Ovary (tissue), 9 donors: Measurements from ENCODE around the gene C4orf54. TPM values are rescaled to one million over a fixed set of nuclear protein-coding genes. Genes with fewer than 3 reads are reported as not detected.

ENCODE experiments used
- DNase-seq, 5 donors: peaks; one replicate each; pipeline ENCODE4 v3.0.0-alpha.2; 2019 to 2020
- H3K27ac ChIP-seq, 2 donors: fragments of 200-600 bp; one replicate each; pipeline versions ENCODE4 v1.5.1 to v1.8.0; 2019 to 2022
- H3K27me3 ChIP-seq: fragments of 200-600 bp; one replicate; pipeline ENCODE4 v1.8.0; 2022
- H3K36me3 ChIP-seq: fragments of 200-600 bp; sonication (generic); one replicate; pipeline ENCODE4 v1.5.1; 2019
- H3K4me1 ChIP-seq: one replicate; pipeline ENCODE4 v1.8.1; 2013; ENCODE audit warnings: mild to moderate bottlenecking, moderate library complexity; ENCODE audit not compliant: insufficient read depth
- H3K4me3 ChIP-seq: fragments of 200-600 bp; sonication (generic); one replicate; pipeline ENCODE4 v1.5.1; 2017
- H3K9me3 ChIP-seq, 2 donors: fragments of 200-600 bp in 1 of 2; sonication (generic) in 1 of 2; one replicate each; pipeline versions ENCODE4 v1.5.1 to v1.8.1; 2013 to 2019; ENCODE audit warnings: mild to moderate bottlenecking in 1 of 2, moderate library complexity in 1 of 2
- CTCF ChIP-seq, 3 donors: fragments of 450-650 bp in 2 of 3; fragments of 200-600 bp in 1 of 3; IDR thresholded peaks; one replicate each; pipeline versions ENCODE4 v1.5.1 to v1.8.0; 2016 to 2022; ENCODE audit warnings: antibody characterized with exemption in 3 of 3, mild to moderate bottlenecking in 1 of 3
- EP300 ChIP-seq: sonication (generic); formaldehyde crosslinking; IDR thresholded peaks from one replicate; pipeline ENCODE4 v1.6.1; 2017; ENCODE audit warnings: antibody characterized with exemption
- POLR2A ChIP-seq: fragments of 450-650 bp; IDR thresholded peaks from one replicate; pipeline ENCODE4 v1.6.1; 2017; ENCODE audit warnings: antibody characterized with exemption, mild to moderate bottlenecking, moderate library complexity
- WGBS, 3 donors: extraction: QIAGEN DNeasy Blood & Tissue Kit in 1 of 3; methylation state at CpG; one replicate each; pipeline versions ENCODE4 v1.1.5 to v1.1.7; 2013 to 2017; 5-methylcytosine and 5-hydroxymethylcytosine counted together
- intact Hi-C, 4 donors: fragments of 100-400 bp; cut with DNase I; formaldehyde crosslinking; loops; one replicate each; pipeline versions ENCODE4 v1.11.0 to v1.15.1; 2022 to 2023
- polyA plus RNA-seq, 2 donors: library from polyadenylated mRNA; stranded (reverse); fragments of 200-250 nt in 1 of 2; fragments of 350-450 nt in 1 of 2; fragmentation: Illumina TruSeq in 1 of 2; extraction: RNeasy Lipid Tissue Mini Kit (QIAGEN cat#74804) in 1 of 2; gene quantifications; one replicate each; pipeline ENCODE4 v1.2.3, GENCODE V29; 2013 to 2014
- total RNA-seq, 7 donors: library from RNA; depleted of rRNA in 2 of 7; stranded (reverse); fragments of >200 nt in 2 of 7; fragmentation: NEBNext Ultra II Directional in 3 of 7; extraction: Animal tissue kit (Norgen Biotek cat#: 25700) in 3 of 7; gene quantifications; one replicate each; pipeline versions ENCODE4 v1.1.0 to v1.2.4, GENCODE V29; 2016 to 2023
- donor health status: DM: no; HTN: no; CAD: no; lungs with moderate emphysema.
- donor health status: DM: no; HTN: no; CAD: no.
- donor health status: Bipolar disorder and iron deficiency.
- donor health status: DM: yes; HTN: yes; CAD: no.
- donor health status: DM: no; HTN: no; CAD: no.
- donor health status: DM: yes; HTN: yes; CAD: no.

The C4orf54 gene
- total and polyA plus RNA-seq, 9 donors, result 0.05 to 0.15 (median 0.11) TPM; not detected in 2

GRCh38 chr4:99624141-99624719 is 33.4 kb downstream of the C4orf54 start:
- DNase-seq, result peak in 3 of 5 donors; percentile 38 to 41 (median 39)
- WGBS, 3 donors, result 14 to 24% (median 20%) methylated on average over 4 of the region's 4 CpGs

GRCh38 chr4:99622341-99622740 is 35.3 kb downstream of the C4orf54 start:
- no peak for DNase-seq
- peaks cover 5% of the 10 kb centered on the region for H3K4me1 ChIP-seq
- no peaks in the 10 kb centered on the region for H3K27me3 ChIP-seq
- intact Hi-C loops, result loop anchor here in 1 of 4 donors (5.0 kb wide), 1 partner anchor 1605 kb away; no protein-coding TSS in a partner anchor
- H3K27ac ChIP-seq, result no peak overlapping the region
- H3K9me3 ChIP-seq, result no peaks in the 10 kb centered on the region
- WGBS, 3 donors, result 24 to 48% (median 33%) methylated on average over 1 of the region's 1 CpG
- no peak for TF ChIP-seq EP300
- no peak for TF ChIP-seq POLR2A
- TF ChIP-seq CTCF (IDR thresholded peaks at IDR 0.05), result no peak
- H3K36me3 ChIP-seq, result no peaks in the 10 kb centered on the region
- no peak overlapping the region for H3K4me3 ChIP-seq

More at GRCh38 chr4:99624141-99624719, 33.4 kb downstream of the C4orf54 start:
- TF ChIP-seq EP300, result no peak
- TF ChIP-seq CTCF (IDR thresholded peaks at IDR 0.05), result no peak
- TF ChIP-seq POLR2A, result no peak
- Histone ChIP-seq H3K4me3 (no peak overlapping the region), H3K27me3 (no peaks in the 10 kb centered on the region), H3K9me3 (no peaks in the 10 kb centered on the region), H3K4me1 (peaks cover 5% of the 10 kb centered on the region), H3K27ac (peak overlapping the region; percentile 51), H3K36me3 (no peaks in the 10 kb centered on the region)
- intact Hi-C loops, result loop anchor here in 1 of 4 donors (5.0 kb wide), 1 partner anchor 1607 kb away; no protein-coding TSS in a partner anchor

GRCh38 chr4:99617374-99617773 is 40.3 kb downstream of the C4orf54 start:
- WGBS, 3 donors, result 32 to 52% (median 45%) methylated on average over 1 of the region's 1 CpG
- no peaks in the 10 kb centered on the region for H3K9me3 ChIP-seq
- no peak overlapping the region for H3K4me3 ChIP-seq
- no peak overlapping the region for H3K27ac ChIP-seq
- intact Hi-C loops, result no loop called here
- no peaks in the 10 kb centered on the region for H3K4me1 ChIP-seq
- TF ChIP-seq EP300 (no peak), CTCF (IDR thresholded peaks at IDR 0.05) (no peak), POLR2A (no peak)
- DNase-seq, result no peak
- no peaks in the 10 kb centered on the region for H3K36me3 ChIP-seq
- H3K27me3 ChIP-seq, result no peaks in the 10 kb centered on the region

- intact Hi-C loops, result no loop called here
- no peaks in the 10 kb centered on the region for H3K36me3 ChIP-seq
- no peaks in the 10 kb centered on the region for H3K4me1 ChIP-seq
- H3K4me3 ChIP-seq, result no peak overlapping the region
- no peak for TF ChIP-seq EP300
- no peak overlapping the region for H3K27ac ChIP-seq
- 97 to 100% (median 98%) methylated on average over 1 of the region's 1 CpG for WGBS, 3 donors
- DNase-seq, result no peak
- H3K9me3 ChIP-seq, result no peaks in the 10 kb centered on the region
- no peaks in the 10 kb centered on the region for H3K27me3 ChIP-seq
Measured at GRCh38 chr4:99615170-99615820, 42.3 kb downstream of the C4orf54 start.

- no peak for TF ChIP-seq CTCF (IDR thresholded peaks at IDR 0.05)
- TF ChIP-seq EP300, result no peak
- no peak for TF ChIP-seq POLR2A
- intact Hi-C loops, result no loop called here
- H3K36me3 ChIP-seq, result no peaks in the 10 kb centered on the region
Measured at GRCh38 chr4:99614491-99614890, 43.1 kb downstream of the C4orf54 start.

More at GRCh38 chr4:99614491-99614890, 43.1 kb downstream of the C4orf54 start:
- Histone ChIP-seq H3K27ac (no peak overlapping the region), H3K4me1 (no peaks in the 10 kb centered on the region), H3K27me3 (no peaks in the 10 kb centered on the region), H3K9me3 (no peaks in the 10 kb centered on the region), H3K4me3 (no peak overlapping the region)
- 42 to 65% (median 52%) methylated on average over 1 of the region's 1 CpG for WGBS, 3 donors
- no peak for DNase-seq
